ENCODE measurements around the gene TGFBRAP1.
"Not testable (repeated sequence)": the region's sequence is repeated elsewhere in the genome, so short reads cannot be mapped to it uniquely, and the experiment has no call there.

Gene TGFBRAP1

DNA sequence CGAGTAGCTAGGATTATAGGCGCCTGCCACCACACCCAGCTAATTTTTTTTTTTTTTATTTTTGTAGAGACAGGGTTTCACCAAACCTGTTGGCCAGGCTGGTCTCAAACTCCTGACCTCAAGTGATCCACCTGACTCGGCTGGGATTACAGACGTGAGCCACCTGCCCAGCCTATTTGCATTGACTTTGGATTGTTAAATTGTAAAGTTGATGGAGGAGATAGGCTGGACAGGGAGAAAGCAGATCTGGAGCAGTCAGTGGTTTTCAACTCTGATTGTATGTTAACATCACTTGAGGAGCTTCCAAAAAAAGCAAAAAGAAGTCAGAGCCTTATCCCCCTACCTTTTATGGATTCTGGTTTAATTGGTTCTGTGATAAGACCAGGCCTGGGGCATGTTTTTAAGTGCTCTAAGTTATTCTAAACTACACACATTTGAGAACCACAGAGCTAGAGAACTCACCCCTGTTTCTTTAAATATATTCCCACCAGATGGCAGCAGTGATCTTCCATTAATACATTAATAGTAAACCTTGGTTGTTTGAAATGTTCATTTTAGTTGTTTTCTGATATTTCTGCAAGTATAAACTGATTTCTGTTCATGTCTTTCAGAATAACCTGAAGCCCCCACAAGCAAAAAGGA lies 15.3 kb upstream of the TGFBRAP1 start:
- DNase-seq = no peak

DNA sequence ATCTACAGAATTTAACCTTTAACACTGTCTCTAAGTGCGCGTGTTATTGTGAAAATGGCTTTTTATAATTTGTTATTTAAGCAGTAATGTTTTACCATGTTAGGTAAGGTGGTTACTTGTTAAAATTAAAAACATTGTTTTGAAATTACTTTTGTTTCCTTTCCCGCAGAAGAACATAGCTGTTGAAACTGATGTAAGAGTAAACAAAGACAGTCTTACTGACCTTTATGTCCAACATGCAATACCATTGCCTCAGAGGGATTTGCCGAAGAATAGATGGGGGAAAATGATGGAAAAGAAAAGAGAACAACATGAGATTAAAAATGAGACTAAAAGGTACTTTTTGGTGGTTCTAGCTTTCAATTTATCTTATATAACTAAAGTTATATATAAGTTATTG lies 9.9 kb upstream of the TGFBRAP1 start:
- no peak for DNase-seq

DNA sequence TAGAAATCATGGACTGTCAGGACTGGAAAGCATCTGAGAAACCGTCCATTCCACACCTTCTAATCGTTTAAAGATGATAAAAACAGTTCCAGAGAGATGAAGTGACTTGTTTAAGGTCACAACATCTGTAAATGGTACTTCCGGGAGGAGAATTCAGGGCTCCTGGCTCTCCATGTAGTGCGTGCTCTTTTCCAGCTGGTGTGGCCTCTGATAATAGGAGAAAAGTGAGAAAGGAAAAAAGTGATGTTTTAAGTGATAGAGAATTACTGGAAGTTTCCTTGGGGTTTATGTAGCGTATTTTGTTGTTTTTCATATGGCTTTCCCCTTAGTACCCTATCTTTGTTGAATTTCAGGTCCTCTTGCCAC lies 8.5 kb upstream of the TGFBRAP1 start:
- no peak for DNase-seq

DNA sequence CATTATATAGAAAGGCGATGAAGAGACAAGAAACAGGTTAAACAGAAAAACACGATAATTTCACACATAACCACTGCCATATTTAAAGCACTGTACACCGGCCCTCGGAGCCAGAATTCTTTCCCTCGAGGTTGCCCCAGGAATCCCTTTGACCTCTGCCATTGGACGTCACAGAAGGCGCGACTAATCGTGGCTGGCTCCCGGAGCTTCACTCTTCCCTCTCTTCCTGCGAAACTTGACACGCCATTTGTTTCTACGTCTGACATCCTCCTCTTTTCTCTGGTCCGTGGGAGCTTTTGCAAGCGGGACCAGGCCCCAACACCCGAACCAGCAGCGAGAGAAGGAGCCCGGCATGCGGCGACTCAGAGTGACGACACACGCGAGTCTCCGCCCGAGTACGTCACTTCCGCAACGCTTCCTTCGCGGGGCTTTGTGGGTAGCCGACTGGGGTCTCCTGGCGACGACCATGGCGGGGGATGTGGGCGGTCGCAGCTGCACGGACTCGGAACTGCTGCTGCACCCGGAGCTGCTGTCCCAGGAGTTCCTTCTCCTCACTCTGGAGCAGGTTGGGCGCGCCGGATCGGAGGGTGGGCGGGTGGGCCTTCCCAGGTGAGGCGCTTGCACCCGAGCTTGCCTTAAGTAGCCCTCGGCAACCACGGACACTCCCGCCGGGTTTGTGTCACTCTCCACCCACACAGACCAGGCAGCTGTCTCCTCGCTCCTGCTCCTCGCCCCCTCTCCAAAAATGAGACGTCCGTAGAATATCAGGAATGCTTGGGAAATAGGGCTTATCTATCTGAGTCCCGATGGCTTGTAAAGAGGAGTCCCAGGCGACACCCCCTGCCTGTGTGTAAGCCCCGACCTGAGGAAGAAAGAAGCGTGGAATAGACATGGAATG lies 7.8 kb upstream of the TGFBRAP1 start, which contains the start of gene C2orf49:
TSS of gene C2orf49 (plus strand) at position 419 of the 898 bp plus-strand sequence. CDS start at position 467, 48 bp downstream.
- peak; percentile 92 for DNase-seq

DNA sequence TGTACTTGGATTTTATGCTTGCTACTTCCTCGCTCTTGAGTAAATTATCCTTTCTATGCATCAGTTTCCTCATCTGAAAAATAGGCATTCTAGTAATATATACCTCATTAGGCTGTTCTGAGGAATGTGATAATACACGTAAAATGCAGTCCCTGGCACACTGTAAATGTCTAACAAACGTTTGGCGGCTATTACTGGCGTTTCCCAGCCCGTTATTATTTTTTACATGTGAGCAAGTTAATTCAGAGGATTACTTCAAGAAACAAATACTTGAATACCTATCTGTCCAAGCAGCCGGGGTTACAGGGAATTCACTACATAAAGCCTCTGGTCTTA lies 7.2 kb upstream of the TGFBRAP1 start:
- no peak for DNase-seq

DNA sequence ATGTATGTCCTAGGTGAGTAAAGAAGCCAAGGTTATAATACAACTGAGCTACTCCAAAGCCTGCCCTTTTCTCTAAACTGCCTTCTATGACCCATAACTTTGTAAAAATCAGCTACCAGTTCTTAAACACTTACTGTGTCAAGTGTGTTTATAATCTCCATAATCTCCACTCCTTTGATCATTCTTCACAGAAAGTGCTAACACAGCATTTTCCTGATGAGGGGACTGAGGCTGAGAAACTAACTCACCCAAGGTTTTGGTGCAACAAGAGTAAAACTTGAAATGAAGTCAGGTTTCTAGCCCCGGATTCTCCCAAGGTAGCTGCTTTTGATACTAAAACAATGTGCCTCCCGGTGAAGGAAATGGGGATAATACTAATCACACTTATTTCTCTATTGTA lies 5.9 kb upstream of the TGFBRAP1 start:
- no peak for DNase-seq

DNA sequence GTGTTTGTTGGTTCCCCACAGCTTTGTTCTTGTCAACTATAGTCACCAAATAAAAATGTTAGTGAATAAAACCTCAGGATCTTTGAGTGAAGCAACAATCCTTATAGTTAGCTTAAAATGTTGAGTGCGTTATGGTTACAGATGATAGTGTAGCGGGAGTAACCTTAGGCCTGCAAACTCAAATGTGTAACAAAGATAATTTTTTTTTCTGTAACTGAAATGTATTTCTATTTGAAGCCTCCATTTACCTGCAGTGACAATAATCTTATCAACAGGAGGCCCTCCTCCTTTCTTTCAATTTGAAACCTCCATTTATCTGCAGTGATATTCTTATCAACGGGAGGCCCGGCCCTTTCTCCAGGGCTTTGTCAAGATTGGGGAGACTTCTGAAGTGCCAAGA lies 4.7 kb upstream of the TGFBRAP1 start:
- no peak for DNase-seq

DNA sequence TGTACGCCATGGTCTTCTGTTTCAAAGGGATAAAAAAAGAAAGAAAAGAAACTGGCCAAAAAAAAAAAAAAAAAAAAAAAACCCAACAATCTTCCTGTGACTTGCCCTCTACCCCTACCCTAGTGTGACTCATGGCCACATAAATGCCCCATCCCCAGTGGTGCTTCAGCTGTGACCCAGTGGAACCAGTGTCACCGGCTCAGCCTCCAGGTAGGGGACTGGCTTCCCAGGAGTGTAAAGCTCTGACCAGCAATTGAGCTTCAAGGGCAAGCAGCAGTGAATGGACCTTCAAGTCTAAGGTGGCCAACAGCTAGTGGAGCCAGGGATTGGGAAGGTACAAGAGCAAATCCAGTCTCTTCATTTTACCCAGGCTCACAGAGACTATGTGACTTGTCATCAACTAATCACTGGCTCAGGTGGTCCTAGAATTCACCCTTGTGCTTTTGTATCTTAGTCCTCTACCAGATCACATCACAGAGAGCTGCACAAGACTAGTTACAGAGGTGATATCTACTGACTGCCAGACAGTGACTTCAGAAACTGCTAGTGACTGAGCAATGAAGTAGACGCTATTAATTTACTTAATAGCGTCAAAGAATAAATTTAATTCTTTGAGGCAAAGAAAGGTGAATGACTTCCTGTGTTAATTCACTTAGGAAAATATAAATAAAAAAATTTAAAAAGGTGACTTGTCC lies 1.3 kb upstream of the TGFBRAP1 start:
- no peak for DNase-seq

DNA sequence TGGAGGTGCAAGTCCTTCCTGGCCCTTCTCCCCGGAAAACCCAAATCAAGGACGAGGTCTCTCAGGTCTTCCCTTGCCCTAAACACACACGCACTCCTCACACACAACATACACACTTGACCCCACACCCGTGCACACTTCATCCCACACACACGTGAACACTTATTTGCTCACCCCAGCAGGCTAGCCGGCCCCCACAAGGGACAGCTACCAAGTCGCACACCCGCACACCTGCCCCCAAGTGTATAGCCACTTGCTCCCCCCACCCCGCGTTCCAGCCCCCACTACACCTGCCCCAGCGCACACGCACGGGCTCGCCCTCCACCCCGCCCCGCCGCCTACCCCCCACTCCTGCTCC lies 359 bp downstream of the TGFBRAP1 start:
- DNase-seq = no peak

DNA sequence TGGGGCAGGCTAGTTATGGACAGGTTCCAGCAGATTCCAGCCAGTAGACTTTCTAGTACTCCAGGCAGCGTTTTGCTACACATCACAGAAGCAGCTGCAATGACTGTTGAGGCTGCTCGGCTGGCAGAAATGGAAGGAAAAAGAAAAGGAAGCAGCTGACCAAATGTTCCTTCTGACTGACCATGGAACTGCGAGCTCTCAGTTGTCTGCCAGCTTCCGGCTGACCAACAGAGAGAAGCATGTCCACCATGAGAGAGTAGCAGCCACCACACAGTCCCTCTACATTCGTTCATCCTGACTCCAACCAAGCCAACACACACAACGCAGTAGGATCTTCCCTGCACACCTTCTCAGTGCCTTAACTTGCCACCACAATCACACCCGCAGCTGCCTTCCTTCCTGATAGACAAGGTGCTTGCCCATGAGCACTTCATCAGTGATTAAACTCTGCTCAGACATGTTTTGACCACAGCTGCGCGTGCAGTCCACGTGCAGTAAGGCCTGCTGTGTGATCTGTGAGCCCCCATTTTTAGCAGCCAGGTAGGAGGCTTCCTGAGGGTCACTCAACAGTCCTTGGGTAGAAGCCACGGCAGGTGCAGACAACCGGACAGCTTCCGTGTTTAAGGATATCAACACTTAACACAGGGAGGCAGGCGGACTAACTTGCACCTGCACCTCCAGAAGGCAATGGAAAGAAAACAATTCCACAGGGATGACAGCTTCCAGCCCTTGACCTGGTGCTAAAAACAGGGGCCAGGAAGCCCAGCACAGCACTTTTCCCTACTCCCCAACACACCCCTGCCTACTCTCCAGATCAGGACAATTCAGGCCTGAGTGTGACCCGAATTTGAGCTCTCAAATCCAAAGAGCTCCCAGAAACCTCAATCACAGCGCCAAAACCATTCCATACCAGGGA lies 996 bp downstream of the TGFBRAP1 start:
- peak; percentile 13 for DNase-seq

DNA sequence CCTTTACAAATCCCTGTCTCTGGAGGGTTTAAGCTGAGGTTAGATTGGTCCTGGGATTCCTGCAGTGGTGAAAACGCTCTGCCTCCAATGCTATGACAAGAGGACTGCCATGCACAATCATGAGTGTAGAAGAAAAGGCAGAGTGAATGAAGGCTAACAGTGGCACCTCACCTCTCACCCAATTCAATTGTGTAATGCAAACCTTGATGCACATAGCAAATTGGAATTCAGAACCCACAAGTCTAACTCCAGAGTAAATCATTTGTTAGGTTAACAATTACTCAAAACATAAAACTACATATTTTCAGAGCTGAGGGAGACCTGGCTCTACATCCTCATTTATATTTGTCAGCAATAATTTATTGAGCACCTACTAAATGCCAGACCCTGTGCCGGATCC lies 1.8 kb downstream of the TGFBRAP1 start:
- DNase-seq = no peak

DNA sequence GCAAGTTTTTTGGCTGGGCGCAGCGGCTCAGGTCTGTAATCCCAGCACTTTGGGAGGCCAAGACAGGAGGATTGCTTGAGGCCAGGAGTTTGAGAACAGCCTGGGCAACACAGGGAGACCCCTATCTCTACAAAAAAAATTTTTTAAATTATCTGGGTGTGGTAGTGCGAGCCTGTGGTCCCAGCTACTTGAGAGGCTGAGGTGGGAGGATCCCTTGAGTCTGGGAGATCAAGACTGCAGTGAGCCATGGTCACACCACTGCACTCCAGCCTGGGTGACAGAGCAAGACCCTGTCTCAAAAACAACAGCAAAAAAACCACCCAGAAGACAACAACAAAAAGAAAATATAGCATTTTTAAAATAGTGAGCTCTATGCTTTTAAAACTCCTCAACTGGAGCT lies 2.3 kb downstream of the TGFBRAP1 start:
- DNase-seq = not testable (repeated sequence)

DNA sequence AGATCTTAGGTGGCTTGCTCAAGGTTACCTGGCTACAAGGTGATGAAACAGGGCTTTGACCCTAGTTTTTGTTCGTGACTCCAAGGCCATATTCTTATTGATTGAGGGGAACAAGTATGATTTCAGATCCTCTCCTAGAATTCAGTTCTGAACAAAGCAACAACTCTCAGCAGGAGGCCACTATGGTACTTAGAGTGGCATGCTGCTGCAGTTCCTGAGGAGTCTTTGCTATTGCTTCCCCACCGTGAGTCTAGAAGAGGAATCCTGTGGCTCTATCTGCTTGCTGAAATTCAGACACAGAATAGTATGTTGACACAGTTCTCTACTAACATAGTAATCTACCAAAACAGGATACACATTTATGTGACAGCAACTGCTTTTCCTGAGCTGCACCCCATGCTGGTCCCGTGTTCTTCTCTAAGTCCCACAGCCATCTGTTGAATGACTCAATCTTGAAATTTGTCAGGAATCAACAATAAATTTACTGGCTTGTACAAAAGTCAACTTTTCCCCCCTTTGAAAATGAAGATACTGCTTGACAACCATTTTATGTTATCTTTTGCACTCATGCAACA lies 4.1 kb downstream of the TGFBRAP1 start:
- no peak for DNase-seq

DNA sequence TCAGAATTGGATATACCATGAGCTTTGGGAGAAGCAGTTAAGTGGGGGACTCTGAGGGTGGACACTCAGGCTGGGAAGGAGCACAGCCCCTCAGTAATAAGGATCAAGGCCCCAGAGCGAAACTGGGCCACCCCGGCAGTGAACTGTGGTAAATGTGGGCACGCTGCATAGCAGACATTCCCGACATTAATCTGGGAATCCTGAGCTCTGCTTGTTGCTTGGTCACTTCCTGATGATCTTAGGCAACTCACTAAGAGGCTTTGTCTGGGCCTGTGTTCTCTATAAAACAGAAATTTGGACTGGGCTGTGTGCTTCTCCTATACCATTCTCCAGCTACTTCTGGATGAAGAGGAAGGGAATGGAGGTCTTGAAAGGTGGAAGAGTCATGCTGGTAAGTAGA lies 4.8 kb downstream of the TGFBRAP1 start:
- DNase-seq = no peak

DNA sequence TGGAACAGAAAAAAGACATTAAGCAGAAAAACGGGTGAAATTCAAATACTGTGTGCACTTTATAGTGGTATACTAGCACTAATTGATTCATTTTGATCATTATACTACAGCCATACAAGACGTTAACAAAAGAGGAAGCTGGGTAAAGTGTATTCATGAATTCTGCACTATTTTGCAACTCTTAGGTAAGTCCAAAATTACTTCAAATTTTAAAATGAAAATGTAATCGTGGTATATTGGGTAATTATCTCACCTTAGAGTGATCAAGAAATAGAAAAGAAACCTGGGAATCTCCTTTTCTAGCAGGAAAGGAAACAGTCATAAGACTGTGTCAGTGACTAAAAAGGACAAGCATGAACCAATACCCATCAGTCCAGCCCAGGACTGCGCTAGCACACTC lies 5.4 kb downstream of the TGFBRAP1 start:
- no peak for DNase-seq

DNA sequence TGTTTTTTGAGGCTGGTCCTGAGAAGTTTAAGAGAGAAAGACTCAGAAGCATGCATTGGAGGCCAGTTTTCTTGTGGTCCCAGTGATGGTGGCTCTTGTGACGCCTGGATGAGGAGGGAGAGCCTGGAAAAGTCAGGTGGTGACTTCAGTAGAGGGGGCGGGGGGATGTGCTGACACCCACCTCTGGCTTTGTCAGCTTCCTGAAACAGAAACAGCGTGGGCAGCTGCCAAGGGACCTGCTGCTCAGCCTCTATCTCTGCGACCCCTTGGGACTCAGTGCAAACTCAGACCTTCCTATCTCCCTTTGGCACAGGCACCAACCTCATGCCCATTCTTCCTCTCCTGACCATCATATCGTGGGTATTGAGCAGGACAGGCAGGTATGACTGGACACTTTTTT lies 6.4 kb downstream of the TGFBRAP1 start:
- DNase-seq = no peak

DNA sequence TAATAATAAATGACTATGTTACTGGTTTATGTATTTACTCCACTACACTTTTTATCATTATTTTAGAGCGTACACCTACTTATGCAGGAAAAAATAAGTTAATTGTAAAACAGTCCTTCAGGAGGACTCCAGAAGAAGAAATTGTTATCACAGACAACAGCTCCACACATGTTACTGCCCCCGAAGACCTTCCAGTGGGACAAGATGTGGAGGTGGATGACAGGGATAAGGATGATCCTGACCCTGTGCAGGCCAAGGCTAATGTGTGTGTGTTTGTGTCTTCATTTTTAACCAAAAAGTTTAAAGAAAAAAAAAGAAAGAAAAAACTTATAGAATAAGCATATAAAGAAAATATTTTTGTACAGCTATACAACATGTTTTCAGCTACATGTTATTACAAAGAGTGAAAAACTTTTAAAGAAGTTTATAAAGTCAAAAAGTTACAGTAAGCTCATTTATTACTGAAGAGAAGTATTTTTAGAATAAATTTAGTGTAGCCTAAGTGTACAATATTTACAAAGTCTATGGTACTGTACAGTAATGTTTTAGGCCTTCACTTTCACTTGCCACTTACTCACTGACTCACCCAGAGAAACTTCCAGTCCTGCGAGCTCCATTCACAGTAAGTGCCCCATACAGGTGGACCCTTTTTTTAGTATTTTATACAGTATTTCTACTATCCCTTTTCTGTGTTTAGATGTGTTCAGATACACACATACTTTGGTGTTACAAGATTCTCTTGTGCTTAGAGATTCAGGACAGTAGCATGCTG lies 7.5 kb downstream of the TGFBRAP1 start:
- DNase-seq = no peak

DNA sequence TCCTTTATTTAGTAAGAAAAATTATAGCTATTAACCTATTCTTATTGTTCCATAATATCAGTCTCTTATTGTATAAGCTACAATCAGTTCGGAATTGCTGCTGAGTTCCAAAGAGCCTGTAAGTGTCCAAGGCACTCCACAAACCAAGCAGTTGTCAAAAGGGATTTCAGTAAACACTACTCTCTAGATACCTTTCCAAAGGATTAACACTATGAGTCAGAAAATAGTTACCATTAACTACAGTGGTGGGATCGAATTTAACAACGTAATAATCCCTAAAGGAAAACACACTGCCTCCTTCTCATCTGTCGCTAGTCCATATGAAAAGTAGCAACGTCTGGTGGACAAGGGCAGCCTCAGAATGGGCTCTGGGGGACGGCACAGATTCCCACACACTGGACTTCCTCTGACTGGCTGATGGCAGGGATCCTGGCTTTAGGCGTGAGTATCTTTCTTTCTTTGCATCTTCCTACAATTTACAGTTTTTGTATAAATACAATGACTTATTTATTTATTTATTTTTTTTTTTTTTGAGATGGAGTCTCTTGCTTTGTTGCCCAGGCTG lies 8.8 kb downstream of the TGFBRAP1 start:
- no peak for DNase-seq

DNA sequence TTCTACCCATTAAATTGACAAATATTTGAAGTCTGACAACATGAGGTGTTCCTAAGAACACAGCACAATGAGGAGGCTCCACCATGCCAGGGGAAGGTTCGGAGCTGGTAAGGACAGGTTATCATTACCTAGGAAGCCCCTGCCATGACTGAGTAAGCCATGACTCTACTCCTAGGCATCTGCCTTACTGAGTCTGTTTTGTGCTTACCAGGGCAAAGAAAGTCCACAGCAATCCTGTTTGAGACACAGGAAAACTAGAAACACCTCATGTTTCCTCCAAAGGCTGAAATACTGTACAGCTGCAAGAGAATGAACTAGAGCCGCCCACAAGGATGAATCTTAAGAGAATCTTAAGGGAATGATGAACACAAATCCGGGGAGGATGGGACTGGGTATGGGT lies 11.6 kb downstream of the TGFBRAP1 start:
- DNase-seq = no peak

DNA sequence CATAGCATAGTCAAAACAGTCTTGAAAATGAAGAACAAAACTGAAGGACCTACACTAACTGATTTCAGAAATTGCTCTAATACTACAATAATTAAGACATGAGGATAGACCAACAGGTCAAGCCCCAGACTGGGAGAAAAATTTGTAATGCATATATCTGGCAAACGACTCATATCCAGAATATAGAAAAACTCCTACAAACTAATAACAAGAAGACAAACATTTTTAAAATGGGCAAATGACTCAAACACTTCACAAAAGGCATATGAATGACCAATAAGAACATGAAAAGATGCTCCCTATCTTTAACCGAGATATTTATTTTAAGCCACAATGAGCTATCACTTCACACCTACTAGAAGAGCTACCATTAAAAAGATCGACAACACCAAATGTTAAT lies 14.2 kb downstream of the TGFBRAP1 start:
- no peak for DNase-seq

DNA sequence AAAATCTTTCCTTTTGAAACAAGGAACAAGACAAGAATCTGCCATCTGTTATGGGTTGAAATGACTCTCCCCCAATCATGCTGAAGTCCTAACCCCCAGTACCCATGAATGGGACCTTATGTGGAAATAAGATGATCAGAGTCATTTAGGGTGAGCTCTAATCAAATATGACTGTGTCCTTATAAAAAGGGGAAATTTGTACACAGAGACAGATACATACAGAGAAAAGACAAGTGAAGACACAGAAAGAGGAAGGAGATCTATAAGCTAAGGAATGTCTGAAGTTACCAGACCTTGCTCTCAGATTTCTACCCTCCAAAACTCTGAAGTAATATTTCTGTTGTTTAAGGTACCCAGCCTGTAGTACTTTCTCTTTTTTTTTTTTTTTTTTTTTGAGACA lies 15.7 kb downstream of the TGFBRAP1 start:
- no peak for DNase-seq
